Measurements from ENCODE around the gene SPAG5. TPM values are rescaled to one million over a fixed set of nuclear protein-coding genes. Genes with fewer than 3 reads are reported as not detected.

The SPAG5 gene
- total and polyA plus RNA-seq, 9 of the 15 experiments (the other 6 are each of a cell fraction or from before 2014, with no cell fraction given) = 94.4 to 286 (median 151) TPM

GRCh38 chr17:28643983-28644786, 45.4 kb upstream of the SPAG5 start (continued):
- TF ChIP-seq TOE1 (IDR thresholded peaks at IDR 0.05; ENCODE audit: borderline replicate concordance) = no peak
- TF ChIP-seq TOE1 (CRISPR knock-in tag; IDR thresholded peaks at IDR 0.05; ENCODE audit: borderline replicate concordance, low read depth) = no peak
- no peak for TF ChIP-seq BDP1 (IDR thresholded peaks at IDR 0.05; ENCODE audit: insufficient read depth, insufficient read length)
- no peak for TF ChIP-seq IRF9 (tag; IDR thresholded peaks at IDR 0.05)
- TF ChIP-seq SAFB (IDR thresholded peaks at IDR 0.05; ENCODE audit: borderline replicate concordance, low read depth, low read length) = no peak
- peak in 1 of 2 experiments; percentile 81; a peak in 2 of 4 replicates for TF ChIP-seq HDAC1 (IDR thresholded peaks at IDR 0.05)
- no peak for TF ChIP-seq ZNF431 (CRISPR knock-in tag; IDR thresholded peaks at IDR 0.05)
- TF ChIP-seq POLR2G (IDR thresholded peaks at IDR 0.05; ENCODE audit: low read depth, low read length) = no peak
- TF ChIP-seq BCL6 (CRISPR knock-in tag; IDR thresholded peaks at IDR 0.05) = no peak
- no peak for TF ChIP-seq SNRNP70 (optimal IDR thresholded peaks at IDR 0.05; ENCODE audit: low read depth, low read length)
- TF ChIP-seq ZNF408 (CRISPR knock-in tag; IDR thresholded peaks at IDR 0.05; ENCODE audit: low read depth) = no peak
- TF ChIP-seq ARID4B (CRISPR knock-in tag; IDR thresholded peaks at IDR 0.05) = no peak
- TF ChIP-seq ZNF174 (CRISPR knock-in tag; IDR thresholded peaks at IDR 0.05) = no peak
- TF ChIP-seq ZNF764 (CRISPR knock-in tag; IDR thresholded peaks at IDR 0.05; ENCODE audit: low read depth) = no peak
- no peak for TF ChIP-seq ZNF263 (CRISPR knock-in tag; IDR thresholded peaks at IDR 0.05; ENCODE audit: borderline replicate concordance)
- TF ChIP-seq ZNF586 (CRISPR knock-in tag; conservative IDR thresholded peaks at IDR 0.05) = no peak
- peak; percentile 78 to 92 (median 82) for TF ChIP-seq CTCF (IDR thresholded peaks at IDR 0.05 in 2 of 3, conservative IDR thresholded peaks at IDR 0.05 in 1 of 3; ENCODE audit: insufficient read depth in 2 of 3, low read depth in 1 of 3, low read length in 3 of 3)
- no peak for TF ChIP-seq ILK (tag; IDR thresholded peaks at IDR 0.05; ENCODE audit: borderline replicate concordance, low read depth)
- TF ChIP-seq BRF2 (IDR thresholded peaks at IDR 0.05; ENCODE audit: borderline replicate concordance, insufficient read depth, insufficient read length) = no peak

Measured in K562 (cell line).